Ascending aorta (tissue), 2 donors: ENCODE measurements around the gene MIOS. TPM values are rescaled to one million over a fixed set of nuclear protein-coding genes. Genes with fewer than 3 reads are reported as not detected.
A peak's percentile ranks its signal among the peaks of the same experiment; 100 is the strongest.

Experiments used
- DNase-seq, 2 donors: peaks; one replicate each; pipeline ENCODE4 v3.0.0-alpha.2; 2019; ENCODE audit warnings: low spot score in 2 of 2
- H3K27ac ChIP-seq, 2 donors: fragments of 200-600 bp; sonication (generic); one replicate each; pipeline ENCODE4 v1.5.1; 2016 to 2017; ENCODE audit warnings: mild to moderate bottlenecking in 1 of 2
- H3K27me3 ChIP-seq: fragments of 200-600 bp; sonication (generic); one replicate; pipeline ENCODE4 v1.5.1; 2017
- H3K36me3 ChIP-seq, 2 donors: fragments of 200-600 bp; sonication (generic); one replicate each; pipeline ENCODE4 v1.5.1; 2016
- H3K4me1 ChIP-seq, 2 donors: fragments of 200-600 bp; sonication (generic); one replicate each; pipeline ENCODE4 v1.5.1; 2016 to 2017; ENCODE audit warnings: mild to moderate bottlenecking in 1 of 2
- H3K4me3 ChIP-seq, 2 donors: fragments of 200-600 bp; sonication (generic); one replicate each; pipeline ENCODE4 v1.5.1; 2016 to 2017; ENCODE audit warnings: mild to moderate bottlenecking in 1 of 2
- H3K9me3 ChIP-seq, 2 donors: fragments of 200-600 bp; sonication (generic); one replicate each; pipeline ENCODE4 v1.5.1; 2016
- intact Hi-C: fragments of 100-400 bp; cut with DNase I; formaldehyde crosslinking; loops from one replicate; pipeline ENCODE4 v1.15.1; 2023
- total RNA-seq: library from RNA; depleted of rRNA; stranded (reverse); fragments of >200 nt; gene quantifications from one replicate; pipeline ENCODE4 v1.1.0, GENCODE V29; 2016
- TF ChIP-seq, protein P1 (sequence below), 3 experiments: fragments of 200-600 bp in 2 of 3; fragments of 450-650 bp in 1 of 3; sonication (generic) in 2 of 3; IDR thresholded peaks; one replicate each; pipeline ENCODE4 v1.5.1; 2016 to 2019; ENCODE audit warnings: antibody characterized with exemption in 3 of 3, mild to moderate bottlenecking in 1 of 3, moderate library complexity in 1 of 3

MIOS gene
- total RNA-seq, 1 donor from 2014 or later, result 14.6 TPM

DNA sequence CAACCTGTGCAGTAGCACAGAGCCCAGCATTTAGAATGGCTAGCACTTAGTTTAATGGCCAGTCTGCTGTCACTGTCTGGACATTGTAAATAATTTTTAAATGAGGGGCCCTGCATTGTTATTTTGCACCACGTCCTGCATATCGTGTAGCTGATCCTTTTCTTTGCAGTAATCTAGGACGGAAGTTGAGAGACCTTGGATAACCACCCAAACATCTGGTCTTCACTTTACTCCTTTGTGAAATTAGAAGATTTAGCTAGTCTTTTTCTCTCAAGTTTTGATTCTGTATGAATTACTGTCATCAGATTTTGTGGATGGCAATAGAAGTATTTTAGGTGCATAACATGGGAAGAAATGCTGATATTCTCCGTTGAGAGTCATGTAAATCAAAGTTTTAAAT is 1.9 kb downstream of the MIOS start:
- H3K27ac ChIP-seq, result no peak overlapping the region
- DNase-seq, result no peak
- H3K9me3 ChIP-seq, result no peaks in the 10 kb centered on the region
- TF ChIP-seq, protein P1, sequence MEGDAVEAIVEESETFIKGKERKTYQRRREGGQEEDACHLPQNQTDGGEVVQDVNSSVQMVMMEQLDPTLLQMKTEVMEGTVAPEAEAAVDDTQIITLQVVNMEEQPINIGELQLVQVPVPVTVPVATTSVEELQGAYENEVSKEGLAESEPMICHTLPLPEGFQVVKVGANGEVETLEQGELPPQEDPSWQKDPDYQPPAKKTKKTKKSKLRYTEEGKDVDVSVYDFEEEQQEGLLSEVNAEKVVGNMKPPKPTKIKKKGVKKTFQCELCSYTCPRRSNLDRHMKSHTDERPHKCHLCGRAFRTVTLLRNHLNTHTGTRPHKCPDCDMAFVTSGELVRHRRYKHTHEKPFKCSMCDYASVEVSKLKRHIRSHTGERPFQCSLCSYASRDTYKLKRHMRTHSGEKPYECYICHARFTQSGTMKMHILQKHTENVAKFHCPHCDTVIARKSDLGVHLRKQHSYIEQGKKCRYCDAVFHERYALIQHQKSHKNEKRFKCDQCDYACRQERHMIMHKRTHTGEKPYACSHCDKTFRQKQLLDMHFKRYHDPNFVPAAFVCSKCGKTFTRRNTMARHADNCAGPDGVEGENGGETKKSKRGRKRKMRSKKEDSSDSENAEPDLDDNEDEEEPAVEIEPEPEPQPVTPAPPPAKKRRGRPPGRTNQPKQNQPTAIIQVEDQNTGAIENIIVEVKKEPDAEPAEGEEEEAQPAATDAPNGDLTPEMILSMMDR (IDR thresholded peaks at IDR 0.05), result no peak
- peak overlapping the region in 1 of 2 donors; percentile 85 for H3K4me3 ChIP-seq
- H3K36me3 ChIP-seq, result peaks cover 0 to 10% of the 10 kb centered on the region in 2 donors
- H3K4me1 ChIP-seq, result peaks cover 5 to 12% of the 10 kb centered on the region in 2 donors
- no peaks in the 10 kb centered on the region for H3K27me3 ChIP-seq
- intact Hi-C loops, result loop anchor here (10.0 kb wide), 2 partner anchors 464 to 864 kb away; partner anchors contain the start of gene ZNF12

DNA sequence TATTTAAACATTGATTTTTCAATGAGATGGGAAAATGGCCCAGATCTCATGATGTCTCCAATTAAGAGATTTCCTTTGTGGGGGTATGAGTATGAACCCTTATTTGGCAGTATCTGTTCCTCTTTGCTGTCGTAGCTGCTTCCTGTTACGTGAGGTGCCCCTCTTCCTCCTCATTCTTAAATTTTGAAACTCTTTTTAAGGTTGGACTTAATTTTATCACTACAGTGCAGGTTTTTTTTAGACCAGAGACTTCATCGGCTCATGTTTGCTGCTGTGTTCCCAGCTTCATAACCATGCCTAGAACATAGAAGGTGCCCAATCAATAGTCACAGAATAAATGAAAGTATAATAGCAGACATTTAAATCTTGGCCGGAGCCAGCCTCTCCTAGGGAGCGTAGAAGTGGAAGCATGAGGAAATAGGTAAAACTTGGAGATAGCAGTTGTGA is 2.4 kb downstream of the MIOS start:
- TF ChIP-seq, protein P1 (IDR thresholded peaks at IDR 0.05), result no peak
- H3K4me3 ChIP-seq, result no peak overlapping the region

DNA sequence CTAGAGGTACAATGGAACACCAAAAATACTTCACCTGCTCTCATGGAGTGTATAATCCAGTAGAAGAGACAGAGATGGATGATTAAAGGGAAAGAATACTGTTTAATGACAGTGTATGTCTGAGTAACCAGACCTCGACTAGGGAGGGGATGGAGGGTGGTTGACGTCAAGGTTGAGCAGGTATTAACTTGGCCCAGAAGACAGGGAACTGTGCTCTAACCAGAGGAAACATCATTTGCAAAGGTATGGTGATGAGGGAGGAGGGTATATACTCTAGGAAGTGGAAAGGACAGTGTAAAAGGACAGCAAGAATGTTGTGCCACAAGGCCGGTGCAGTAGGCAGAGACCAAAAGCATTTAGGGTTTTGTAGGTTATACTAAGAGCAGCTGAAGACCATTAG is 2.9 kb downstream of the MIOS start:
- intact Hi-C loops, result loop anchor here (10.0 kb wide), 2 partner anchors 465 to 865 kb away; partner anchors contain the start of gene ZNF12
- Histone ChIP-seq H3K4me3 (no peak overlapping the region), H3K36me3 (peaks cover 0 to 11% of the 10 kb centered on the region in 2 donors), H3K27ac (no peak overlapping the region), H3K27me3 (no peaks in the 10 kb centered on the region), H3K9me3 (no peaks in the 10 kb centered on the region), H3K4me1 (peaks cover 5 to 12% of the 10 kb centered on the region in 2 donors)
- no peak for DNase-seq
- TF ChIP-seq, protein P1 (IDR thresholded peaks at IDR 0.05), result no peak

More for the DNA sequence above, 2.4 kb downstream of the MIOS start:
- no peak for DNase-seq
- Histone ChIP-seq H3K27me3 (no peaks in the 10 kb centered on the region), H3K27ac (no peak overlapping the region), H3K36me3 (peaks cover 0 to 11% of the 10 kb centered on the region in 2 donors), H3K9me3 (no peaks in the 10 kb centered on the region), H3K4me1 (peaks cover 5 to 12% of the 10 kb centered on the region in 2 donors)
- intact Hi-C loops, result loop anchor here (10.0 kb wide), 2 partner anchors 464 to 864 kb away; partner anchors contain the start of gene ZNF12

DNA sequence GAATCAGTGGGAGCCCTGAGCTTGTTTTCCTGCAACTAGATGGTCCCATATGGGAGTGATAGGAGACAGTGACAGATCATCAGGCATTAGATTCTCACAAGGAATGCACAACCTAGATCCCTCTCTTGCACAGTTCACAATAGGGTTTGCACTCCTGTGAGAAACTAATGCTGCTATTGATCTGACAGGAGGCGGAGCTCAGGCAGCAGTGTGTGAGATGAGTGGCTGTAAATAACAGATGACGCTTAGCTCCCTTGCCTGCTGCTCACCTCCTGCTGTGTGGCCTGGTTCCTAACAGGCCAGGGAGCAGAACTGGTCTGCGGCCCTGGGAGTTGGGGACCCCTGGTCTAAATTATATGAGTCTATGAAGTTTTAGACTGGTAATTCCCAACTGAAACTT is 3.9 kb downstream of the MIOS start:
- intact Hi-C loops, result no loop called here
- peaks cover 5 to 12% of the 10 kb centered on the region in 2 donors for H3K4me1 ChIP-seq
- H3K4me3 ChIP-seq, result no peak overlapping the region
- no peaks in the 10 kb centered on the region for H3K27me3 ChIP-seq
- TF ChIP-seq, protein P1 (IDR thresholded peaks at IDR 0.05), result no peak
- peaks cover 0 to 11% of the 10 kb centered on the region in 2 donors for H3K36me3 ChIP-seq
- H3K9me3 ChIP-seq, result no peaks in the 10 kb centered on the region
- no peak for DNase-seq
- no peak overlapping the region for H3K27ac ChIP-seq

DNA sequence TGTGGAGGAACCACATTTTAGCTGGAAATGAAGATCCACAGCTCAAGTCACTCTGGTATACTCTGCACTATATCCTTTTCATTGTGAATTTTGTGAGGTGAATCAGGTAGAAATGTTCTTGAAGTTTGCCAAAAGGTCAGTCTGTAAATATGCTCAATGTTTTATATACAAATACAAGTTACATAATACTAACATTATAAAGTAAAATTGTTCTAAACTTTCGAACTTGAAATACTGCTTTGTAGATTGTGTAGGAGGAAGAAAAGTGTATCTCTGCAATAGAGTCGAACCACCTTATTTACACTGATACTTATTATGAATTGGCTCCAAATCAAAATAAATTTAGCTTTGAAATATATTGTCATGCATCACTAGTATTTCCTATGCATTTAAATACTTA is 7.0 kb downstream of the MIOS start:
- intact Hi-C loops, result no loop called here
- TF ChIP-seq, protein P1 (IDR thresholded peaks at IDR 0.05), result no peak

More for the DNA sequence above, 7.0 kb downstream of the MIOS start:
- Histone ChIP-seq H3K4me1 (peaks cover 0 to 1% of the 10 kb centered on the region in 2 donors), H3K9me3 (no peaks in the 10 kb centered on the region), H3K4me3 (no peak overlapping the region), H3K36me3 (peaks cover 3 to 11% of the 10 kb centered on the region in 2 donors), H3K27ac (no peak overlapping the region), H3K27me3 (no peaks in the 10 kb centered on the region)
- DNase-seq, result no peak
